ENCODE results near the gene MPV17. TPM values are rescaled to one million over a fixed set of nuclear protein-coding genes. Genes with fewer than 3 reads are reported as not detected.

MPV17 gene
- total and polyA plus RNA-seq, 2 of the 13 experiments (the other 11 are each of a cell fraction or from before 2014, with no cell fraction given), result 48.9 to 129 TPM

DNA sequence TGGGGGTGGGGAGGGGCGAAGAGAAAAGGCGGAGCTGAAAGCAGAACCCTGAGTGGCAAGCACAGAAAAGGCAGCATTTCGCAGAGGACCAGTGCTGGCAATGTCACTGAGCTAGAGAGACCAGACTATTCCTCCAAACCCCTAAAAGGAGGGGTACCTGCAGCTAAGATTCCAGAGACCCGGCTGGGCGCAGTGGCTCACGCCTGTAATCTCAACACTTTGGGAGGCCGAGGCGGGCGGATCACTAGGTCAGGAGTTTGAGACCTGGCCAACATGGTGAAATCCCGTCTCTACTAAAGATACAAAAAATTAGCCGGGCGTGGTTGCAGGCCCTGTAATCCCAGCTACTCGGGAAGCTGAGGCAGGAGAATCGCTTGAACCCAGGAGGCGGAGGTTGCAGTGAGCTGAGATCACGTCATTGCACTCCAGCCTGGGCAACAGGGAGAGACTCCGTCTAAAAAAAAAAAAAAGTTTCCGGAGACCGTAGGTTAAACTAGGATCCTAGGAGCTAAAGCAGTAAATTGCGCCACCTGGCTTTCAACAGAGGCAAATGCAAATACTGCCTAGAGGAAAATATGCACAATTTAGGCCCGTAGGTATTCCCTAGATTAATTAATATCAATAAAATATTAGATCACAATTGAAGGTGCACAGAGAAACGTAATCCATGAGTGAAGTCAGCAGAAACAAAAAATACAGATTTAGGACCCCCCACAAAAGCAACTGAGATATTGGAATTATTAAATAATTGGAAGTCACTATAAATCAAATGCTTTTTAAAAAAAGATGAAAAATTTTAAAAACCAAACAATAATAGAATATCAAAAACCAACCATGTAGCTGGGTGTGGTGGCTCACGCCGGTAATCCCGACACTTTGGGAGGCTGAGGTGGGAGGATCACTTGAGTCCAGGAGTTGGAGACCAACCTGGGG lies 19.5 kb downstream of the MPV17 start (continued):
- TF ChIP-seq TBX2 (CRISPR knock-in tag; IDR thresholded peaks at IDR 0.05; ENCODE audit: borderline replicate concordance) (peak; percentile 37; the same call in 1 of the 2 replicates), NRL (CRISPR knock-in tag; IDR thresholded peaks at IDR 0.05; ENCODE audit: borderline replicate concordance) (no peak; the same call in 1 of the 2 replicates), ZNF678 (CRISPR knock-in tag; IDR thresholded peaks at IDR 0.05) (no peak), ZNF530 (CRISPR knock-in tag; IDR thresholded peaks at IDR 0.05; ENCODE audit: low read depth) (no peak), ZNF788 (CRISPR knock-in tag; IDR thresholded peaks at IDR 0.05; ENCODE audit: borderline replicate concordance) (no peak), PHB2 (IDR thresholded peaks at IDR 0.05; ENCODE audit: partially characterized antibody) (no peak), ZNF484 (CRISPR knock-in tag; IDR thresholded peaks at IDR 0.05; ENCODE audit: borderline replicate concordance, low read depth) (no peak), NKX3-1 (CRISPR knock-in tag; IDR thresholded peaks at IDR 0.05) (no peak), SMYD3 (CRISPR knock-in tag; IDR thresholded peaks at IDR 0.05) (0 out of 2 replicates have a peak, but pooled peaks have one; percentile 50), FOXO1 (CRISPR knock-in tag; IDR thresholded peaks at IDR 0.05) (no peak), JUN (CRISPR knock-in tag; IDR thresholded peaks at IDR 0.05) (no peak), NPAS2 (CRISPR knock-in tag; IDR thresholded peaks at IDR 0.05; ENCODE audit: borderline replicate concordance) (no peak), ZFP36 (IDR thresholded peaks at IDR 0.05; ENCODE audit: borderline replicate concordance, low read depth, low read length, partially characterized antibody) (no peak), ZNF572 (CRISPR knock-in tag; IDR thresholded peaks at IDR 0.05) (no peak), ZNF550 (CRISPR knock-in tag; IDR thresholded peaks at IDR 0.05; ENCODE audit: borderline replicate concordance) (no peak), ZNF317 (CRISPR knock-in tag; IDR thresholded peaks at IDR 0.05) (0 out of 2 replicates have a peak, but pooled peaks have one; percentile 23), SOX5 (CRISPR knock-in tag; IDR thresholded peaks at IDR 0.05; ENCODE audit: borderline replicate concordance) (0 out of 2 replicates have a peak, but pooled peaks have one; percentile 23), ZNF282 (IDR thresholded peaks at IDR 0.05; ENCODE audit: partially characterized antibody) (no peak), ZBTB42 (CRISPR knock-in tag; IDR thresholded peaks at IDR 0.05) (no peak), CREB1 (IDR thresholded peaks at IDR 0.05) (peak; percentile 51), CREB1 (CRISPR knock-in tag; IDR thresholded peaks at IDR 0.05) (peak; percentile 54; the same call in 1 of the 2 replicates)
- TF ChIP-seq, protein P1, sequence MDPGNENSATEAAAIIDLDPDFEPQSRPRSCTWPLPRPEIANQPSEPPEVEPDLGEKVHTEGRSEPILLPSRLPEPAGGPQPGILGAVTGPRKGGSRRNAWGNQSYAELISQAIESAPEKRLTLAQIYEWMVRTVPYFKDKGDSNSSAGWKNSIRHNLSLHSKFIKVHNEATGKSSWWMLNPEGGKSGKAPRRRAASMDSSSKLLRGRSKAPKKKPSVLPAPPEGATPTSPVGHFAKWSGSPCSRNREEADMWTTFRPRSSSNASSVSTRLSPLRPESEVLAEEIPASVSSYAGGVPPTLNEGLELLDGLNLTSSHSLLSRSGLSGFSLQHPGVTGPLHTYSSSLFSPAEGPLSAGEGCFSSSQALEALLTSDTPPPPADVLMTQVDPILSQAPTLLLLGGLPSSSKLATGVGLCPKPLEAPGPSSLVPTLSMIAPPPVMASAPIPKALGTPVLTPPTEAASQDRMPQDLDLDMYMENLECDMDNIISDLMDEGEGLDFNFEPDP (CRISPR knock-in tag; conservative IDR thresholded peaks at IDR 0.05), result no peak
- TF ChIP-seq, protein P2, sequence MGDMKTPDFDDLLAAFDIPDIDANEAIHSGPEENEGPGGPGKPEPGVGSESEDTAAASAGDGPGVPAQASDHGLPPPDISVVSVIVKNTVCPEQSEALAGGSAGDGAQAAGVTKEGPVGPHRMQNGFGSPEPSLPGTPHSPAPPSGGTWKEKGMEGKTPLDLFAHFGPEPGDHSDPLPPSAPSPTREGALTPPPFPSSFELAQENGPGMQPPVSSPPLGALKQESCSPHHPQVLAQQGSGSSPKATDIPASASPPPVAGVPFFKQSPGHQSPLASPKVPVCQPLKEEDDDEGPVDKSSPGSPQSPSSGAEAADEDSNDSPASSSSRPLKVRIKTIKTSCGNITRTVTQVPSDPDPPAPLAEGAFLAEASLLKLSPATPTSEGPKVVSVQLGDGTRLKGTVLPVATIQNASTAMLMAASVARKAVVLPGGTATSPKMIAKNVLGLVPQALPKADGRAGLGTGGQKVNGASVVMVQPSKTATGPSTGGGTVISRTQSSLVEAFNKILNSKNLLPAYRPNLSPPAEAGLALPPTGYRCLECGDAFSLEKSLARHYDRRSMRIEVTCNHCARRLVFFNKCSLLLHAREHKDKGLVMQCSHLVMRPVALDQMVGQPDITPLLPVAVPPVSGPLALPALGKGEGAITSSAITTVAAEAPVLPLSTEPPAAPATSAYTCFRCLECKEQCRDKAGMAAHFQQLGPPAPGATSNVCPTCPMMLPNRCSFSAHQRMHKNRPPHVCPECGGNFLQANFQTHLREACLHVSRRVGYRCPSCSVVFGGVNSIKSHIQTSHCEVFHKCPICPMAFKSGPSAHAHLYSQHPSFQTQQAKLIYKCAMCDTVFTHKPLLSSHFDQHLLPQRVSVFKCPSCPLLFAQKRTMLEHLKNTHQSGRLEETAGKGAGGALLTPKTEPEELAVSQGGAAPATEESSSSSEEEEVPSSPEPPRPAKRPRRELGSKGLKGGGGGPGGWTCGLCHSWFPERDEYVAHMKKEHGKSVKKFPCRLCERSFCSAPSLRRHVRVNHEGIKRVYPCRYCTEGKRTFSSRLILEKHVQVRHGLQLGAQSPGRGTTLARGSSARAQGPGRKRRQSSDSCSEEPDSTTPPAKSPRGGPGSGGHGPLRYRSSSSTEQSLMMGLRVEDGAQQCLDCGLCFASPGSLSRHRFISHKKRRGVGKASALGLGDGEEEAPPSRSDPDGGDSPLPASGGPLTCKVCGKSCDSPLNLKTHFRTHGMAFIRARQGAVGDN (CRISPR knock-in tag; IDR thresholded peaks at IDR 0.05), result peak; percentile 66
- TF ChIP-seq, protein P3, sequence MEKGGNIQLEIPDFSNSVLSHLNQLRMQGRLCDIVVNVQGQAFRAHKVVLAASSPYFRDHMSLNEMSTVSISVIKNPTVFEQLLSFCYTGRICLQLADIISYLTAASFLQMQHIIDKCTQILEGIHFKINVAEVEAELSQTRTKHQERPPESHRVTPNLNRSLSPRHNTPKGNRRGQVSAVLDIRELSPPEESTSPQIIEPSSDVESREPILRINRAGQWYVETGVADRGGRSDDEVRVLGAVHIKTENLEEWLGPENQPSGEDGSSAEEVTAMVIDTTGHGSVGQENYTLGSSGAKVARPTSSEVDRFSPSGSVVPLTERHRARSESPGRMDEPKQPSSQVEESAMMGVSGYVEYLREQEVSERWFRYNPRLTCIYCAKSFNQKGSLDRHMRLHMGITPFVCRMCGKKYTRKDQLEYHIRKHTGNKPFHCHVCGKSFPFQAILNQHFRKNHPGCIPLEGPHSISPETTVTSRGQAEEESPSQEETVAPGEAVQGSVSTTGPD (CRISPR knock-in tag; IDR thresholded peaks at IDR 0.05), result no peak

Data from HepG2 (cell line).